NCI-H1092 treated with DMSO at 0.1 percent for 48 hours (cell line): ENCODE data around the gene HOXA6.

Experiments used
- DNase-seq: peaks from one replicate; lab custom pipeline; 2025; lab: John Stamatoyannopoulos, UW

HOXA6 gene

DNA sequence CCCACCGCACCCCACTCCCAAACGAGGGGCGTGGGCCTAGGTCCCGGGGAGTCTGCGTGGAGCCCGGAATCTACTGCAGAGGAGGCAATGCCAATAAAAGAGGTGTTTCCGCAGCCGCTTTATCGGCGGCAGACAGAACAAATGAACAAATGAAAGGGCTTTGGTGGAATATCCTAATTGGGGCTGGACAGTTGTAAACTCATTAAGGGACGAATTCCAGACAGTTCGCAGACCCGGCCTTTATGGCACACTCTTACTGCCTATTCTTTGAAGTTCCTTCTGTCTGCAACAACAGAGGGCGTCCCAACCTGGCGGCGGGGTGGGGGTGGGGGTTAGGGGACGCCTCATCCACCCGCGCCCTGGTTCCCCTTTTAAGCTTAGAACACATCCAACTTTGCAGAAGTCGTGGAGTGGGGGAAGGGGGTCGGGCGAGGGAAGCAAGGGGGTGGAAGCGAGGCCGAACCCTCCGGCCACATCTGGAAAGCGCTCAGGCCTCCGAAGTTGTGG lies 13.7 kb upstream of the HOXA6 start:
- DNase-seq: no peak

DNA sequence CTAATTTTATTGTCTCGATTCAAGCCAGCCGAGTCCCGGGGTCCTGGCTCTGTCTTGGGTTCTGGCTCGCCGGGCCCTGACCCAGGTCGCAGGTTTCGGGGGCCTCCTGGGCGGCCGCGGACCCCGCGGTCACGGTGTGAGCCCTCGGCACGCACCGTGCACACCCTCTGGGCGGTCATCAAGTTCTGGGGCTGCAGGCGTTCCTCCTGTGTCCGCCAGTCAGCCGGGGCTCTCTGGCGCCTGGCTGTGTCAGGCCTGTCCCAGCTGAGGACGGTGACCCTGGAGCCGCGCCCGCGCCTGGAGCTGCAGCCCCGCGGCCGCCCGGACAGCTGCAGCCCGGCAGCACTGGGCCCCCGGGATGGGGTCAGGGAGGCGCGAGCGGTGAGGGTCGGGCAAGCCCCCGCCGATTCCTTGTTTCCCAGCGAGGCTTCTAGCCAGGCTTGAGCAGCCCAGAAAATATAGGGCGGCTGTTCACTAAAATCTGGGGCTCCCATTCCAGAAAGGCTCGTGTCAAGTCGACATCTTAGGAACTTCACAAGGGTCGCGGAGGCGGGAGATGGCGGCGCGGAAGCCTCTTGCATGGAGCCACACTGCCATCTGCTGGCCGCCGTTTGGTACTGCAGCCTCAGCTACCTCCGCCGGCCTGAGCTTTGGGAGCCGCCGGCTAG lies 13.1 kb upstream of the HOXA6 start:
- no peak for DNase-seq

DNA sequence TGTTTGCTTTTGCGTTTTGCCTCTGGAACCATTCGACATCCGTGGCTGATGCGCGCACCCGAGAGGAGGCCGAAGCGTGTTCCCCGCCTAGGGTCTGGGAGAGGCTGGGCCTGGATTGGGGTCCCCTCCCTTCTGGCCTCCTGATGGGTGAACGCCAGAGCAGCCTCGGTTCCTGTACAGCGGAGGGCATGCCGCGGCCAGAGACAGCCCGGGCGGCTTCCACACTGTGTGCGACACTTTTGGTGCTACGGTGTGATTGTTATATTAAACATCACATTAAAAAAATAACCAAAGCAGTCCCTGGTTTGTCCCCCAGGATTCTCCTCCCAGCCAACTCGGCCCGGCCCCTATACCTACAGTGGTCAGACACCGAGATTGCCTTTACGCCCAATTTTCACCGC lies 12.6 kb upstream of the HOXA6 start:
- DNase-seq: no peak

DNA sequence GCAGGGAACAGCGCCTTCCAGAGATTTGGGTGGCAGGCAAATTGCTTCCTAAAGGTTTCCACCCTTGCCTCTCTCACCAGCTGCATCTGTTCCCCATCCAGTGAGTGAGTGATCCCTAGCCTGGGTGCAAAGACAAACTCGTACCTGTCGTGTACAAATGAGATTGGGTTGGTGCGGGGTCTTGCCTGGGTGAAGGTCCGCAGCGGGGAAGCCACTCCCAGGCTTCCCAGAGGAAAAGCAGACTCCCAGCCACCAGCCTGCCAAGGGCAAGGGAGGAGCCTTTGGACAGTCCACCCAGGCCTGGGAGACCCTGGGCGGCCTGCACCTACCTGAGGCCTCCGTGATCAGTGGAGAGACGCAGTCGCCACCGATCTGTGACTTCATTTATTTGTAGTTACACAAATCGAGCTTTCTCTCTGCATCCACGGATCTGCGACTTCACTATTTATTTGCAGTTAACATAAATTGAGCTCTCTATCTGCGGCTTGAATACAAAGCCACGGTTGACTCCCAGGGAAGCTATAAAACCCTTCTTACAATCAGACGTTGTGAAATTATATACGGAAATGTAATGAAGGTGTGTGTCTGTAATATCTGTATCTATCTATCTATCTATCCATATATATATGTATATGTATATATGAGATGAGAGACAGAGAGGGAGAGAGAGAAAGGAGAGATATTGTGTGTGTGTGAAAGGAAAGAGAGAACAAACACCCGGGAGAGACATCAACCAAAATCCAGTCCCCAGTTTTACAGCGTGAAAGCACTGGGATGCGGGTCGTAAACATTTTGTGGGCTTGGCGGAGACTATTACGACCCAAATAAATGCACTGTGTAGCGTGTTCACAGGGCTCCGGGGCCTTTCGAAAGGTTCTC lies 11.9 kb upstream of the HOXA6 start:
- no peak for DNase-seq

DNA sequence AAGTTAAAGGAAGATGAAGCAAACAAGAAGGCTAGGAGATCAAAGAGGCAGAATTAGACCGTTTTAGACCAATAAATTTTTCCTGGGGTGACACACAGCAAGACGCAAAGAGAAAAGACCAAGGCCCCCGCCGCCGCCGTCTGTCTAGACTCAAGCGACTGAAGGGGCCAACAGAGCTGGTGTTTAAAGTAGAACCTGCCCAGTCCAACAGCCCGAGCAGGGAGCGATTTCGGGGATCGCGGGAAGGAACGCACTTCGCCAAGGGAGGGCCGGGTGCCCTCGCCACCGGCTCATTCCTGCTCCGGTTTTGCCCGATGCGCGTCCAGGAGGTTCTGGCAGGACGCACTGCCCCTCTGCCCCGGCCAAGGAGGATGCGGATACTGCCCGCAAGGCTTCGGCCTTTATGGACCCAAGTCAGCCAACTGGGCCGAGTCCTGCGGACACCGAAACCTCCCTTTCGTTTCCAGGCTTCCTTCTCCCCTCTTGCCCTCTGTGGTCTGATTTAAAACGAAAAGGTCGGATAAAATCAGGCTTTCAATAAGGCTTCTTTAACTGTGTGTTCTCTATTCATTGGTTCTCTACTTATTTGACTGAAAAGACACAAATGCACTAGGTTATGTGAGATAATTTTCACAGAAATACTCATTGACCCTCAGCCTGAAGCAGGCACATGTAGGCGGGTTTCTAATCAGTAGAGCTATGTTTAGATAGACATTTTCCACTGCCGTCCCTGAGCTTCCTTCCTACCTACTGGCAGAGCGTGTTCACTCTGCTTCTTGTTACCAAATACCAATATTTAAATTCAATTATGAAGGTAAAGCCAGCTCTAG lies 11.1 kb upstream of the HOXA6 start:
- no peak for DNase-seq

DNA sequence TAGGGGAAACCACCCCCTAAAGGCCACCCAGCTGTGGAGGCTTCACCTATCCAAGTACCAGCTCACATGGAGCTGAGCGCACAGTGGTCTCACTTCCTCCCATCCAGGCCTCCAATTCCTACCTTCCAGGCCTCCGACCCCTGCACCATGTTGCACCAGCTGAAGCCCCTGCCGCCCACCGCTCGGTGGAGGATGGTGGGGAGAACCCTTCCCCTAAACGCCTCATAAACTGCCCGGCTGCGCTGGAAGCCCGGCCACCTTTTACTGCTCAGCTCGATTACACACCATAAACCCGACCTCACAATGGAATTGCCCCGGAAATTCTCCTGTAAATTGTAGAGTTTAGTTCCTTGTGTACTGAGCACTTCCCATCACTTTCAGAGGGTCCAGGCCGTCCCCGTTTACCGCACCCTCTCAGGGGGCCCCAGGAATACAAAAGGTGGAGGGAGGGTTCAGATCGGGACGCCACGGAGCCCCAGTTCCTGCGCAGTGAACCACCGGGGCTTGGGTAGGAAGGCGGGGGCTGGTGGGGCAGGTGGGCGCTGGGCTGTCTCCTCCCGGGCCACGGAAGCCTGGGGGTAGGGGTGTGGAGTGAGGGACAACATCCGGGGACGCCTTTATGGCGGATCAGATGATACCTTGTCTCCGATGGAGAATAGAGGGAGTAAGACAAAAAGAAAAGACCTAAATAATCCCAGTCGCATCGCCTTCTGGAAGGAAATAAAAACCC lies 10.3 kb upstream of the HOXA6 start:
- DNase-seq: no peak

DNA sequence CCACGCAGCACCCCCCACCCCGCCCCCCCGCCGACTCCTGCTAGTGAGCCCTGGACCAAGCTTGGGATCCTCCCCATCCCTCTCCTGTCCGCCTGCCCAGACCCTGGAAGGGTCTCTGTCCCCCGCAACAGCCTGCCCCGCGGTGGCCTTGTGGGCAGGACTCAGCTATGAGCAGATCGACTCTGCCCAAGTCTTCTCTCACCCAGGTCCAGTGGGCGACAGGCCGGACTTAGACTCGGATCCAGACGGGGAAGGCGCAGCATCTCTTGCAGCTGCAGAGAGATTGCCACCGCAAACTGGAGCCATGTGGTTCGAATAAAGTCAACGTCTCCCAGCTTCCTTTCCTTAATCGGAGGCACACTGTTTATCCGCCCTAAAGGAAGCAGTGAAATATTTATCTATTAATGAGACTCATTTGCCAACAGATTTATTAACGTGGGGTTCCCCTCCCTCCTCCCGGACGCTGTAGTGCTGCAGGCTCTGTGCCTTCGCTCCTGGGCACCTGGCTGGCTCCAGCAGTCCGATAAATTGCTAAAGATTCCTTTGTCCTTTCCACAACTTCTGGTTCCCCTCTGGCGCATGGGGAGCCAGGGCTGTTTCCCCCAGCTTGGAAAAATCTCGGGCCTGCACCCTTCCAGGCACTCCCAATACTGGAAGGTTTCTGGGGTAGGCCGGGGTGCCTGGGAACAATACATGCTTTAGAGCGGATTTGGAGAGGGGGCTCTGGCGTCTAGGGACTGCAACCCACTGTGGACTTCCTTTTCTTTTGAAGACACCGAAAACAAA lies 9.5 kb upstream of the HOXA6 start:
- DNase-seq: no peak

DNA sequence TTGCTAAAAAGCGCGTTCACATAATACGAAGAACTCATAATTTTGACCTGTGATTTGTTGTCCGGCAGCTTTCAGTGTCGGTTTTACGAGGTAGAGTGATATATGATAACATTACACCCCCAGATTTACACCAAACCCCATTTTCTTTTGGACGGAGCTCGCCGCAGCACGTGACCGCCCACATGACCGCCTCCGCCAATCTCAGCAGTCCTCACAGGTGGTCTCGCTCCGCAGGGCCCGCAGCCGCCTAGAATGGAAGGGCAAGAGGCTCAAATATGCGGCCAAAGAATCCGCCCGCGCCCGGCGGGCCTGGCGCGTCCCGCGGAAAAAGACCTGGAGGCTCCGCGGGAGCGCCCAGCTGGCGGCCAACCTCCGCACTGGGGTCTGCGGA lies 8.9 kb upstream of the HOXA6 start, which contains the start of gene HOXA7:
Gene HOXA7, minus strand, starts transcription at position 168 of the 391 bp plus-strand sequence. Its CDS starts 130 bp downstream, at position 38.
- DNase-seq: no peak

DNA sequence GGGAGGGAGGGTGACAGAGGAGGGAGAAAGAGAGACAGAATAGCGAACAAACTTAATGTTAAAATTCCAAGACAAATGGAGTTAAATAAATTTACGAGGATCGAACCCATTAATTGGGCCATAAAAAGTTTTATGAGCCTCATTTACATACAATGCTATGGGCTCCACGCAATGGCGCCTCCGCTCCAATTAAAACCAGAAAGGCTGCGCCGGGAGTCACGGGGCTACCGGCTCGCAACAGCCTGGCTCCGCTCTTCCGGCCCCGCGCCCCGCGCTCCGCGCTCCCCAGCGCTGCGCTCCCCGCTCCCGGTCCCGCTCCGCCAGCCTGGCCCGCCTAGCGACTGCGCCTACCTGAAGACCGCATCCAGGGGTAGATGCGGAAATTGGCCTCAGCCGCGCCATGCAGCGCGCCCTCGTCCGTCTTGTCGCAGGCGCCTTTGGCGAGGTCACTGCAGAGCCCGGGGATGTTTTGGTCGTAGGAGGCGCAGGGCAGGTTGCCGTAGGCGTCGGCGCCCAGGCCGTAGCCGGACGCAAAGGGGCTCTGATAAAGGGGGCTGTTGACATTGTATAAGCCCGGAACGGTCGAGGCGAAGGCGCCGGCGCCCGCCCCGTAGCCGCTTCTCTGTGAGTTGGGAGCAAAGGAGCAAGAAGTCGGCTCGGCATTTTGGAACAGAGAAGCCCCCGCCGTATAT lies 8.4 kb upstream of the HOXA6 start:
- no peak for DNase-seq

DNA sequence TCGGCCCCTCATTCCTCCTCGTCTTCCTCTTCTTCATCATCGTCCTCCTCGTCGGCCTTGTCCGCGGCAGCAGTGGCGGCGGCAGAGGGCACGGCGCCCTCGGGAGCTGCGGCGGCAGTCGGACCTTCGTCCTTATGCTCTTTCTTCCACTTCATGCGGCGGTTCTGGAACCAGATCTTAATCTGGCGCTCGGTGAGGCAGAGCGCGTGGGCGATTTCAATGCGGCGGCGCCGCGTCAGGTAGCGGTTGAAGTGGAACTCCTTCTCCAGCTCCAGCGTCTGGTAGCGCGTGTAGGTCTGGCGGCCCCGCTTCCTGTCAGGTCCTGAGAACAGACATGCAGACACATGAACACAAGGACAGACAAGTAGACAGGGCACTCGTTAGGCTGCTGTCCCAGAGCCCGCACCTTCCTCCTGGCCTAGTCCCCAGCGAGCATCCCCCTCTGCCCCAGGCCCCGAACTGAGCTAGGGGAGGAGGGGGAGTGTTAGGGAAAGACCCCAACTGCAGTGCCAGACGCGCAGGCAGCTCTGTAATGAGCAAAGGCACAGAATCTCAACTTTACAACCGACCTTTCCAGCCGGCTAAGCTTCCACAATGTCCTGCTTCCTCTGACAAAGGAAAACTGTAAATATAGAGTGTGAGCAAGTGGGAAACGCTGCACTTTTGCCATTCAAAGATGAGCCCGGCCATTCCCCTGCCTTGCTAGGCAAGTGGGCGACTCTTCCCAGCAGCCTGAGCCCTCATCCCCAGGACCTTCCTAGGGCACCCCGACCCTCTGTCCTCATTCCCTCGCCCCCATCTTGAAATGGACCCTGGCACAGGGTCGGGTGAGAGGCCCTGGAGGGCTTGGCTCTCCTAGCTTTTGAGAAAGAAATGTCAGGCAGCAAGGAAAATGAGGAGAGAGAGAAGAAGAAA lies 7.6 kb upstream of the HOXA6 start:
- DNase-seq: no peak

DNA sequence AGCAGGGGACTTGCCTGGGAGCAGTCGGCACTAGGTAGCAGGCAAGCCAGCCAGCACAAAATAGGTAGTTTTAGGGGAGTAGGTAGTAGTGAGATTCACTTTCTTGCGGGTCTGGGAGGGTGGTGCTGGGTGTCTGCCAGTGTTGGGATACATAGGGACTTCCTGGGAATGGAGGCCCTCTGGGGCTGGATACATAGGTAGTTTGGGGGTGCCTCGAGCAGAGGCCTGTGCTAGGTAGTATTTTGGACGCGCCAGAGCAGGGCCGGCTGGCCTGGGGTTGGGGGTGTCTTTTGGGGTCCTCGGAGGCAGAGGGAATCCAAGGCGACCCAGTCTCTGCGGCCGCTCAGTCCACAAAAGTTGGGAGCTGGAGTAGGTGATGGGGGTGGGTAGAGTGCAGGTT lies 6.8 kb upstream of the HOXA6 start:
- DNase-seq: no peak

DNA sequence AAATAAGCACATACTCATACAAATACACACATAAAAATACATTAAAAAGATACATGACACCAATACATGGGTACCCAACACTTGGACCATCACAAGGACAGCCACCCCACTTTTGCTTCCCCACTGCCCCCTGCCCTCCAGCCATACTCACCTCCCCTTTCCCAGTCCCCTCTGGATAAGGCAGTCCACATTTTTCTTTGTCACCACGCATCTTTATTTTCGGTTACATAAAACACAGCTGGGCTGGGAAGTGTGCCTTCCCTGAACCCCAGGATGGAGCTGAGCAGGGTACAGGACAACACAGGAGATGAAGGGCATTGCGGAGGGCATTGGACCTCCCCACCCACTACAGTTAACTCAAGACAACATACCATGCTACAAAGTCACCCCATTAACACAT lies 6.0 kb upstream of the HOXA6 start:
- no peak for DNase-seq

DNA sequence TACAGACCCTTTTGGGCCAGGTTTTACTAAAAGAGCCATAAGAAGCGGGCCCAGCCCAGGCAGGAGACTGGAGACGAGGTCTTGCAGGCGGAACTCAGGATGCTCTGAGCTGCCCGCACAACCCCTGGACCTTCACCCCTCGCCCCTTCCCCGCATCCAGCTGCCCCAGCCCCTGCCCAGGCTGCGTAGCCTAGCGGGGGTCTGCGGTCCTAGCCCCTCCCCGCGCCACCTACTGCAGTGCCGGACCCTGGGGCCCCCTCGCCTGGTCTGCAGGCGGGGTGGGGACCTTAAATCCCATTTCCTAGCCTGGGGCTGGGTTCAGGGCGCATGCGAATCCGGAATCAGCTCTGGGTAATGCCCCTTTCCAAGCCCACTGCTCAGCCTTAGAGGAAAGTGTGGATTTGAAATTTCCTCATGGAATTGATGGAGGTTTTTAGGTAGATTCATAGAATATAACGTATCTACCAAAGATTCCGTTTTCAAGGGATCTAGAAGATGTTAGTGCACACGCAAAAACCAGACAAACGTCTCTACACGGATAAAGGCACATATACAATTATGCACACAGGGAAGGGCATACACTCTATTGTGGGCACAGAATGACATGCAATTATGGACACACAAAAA lies 5.4 kb upstream of the HOXA6 start:
- DNase-seq: no peak

DNA sequence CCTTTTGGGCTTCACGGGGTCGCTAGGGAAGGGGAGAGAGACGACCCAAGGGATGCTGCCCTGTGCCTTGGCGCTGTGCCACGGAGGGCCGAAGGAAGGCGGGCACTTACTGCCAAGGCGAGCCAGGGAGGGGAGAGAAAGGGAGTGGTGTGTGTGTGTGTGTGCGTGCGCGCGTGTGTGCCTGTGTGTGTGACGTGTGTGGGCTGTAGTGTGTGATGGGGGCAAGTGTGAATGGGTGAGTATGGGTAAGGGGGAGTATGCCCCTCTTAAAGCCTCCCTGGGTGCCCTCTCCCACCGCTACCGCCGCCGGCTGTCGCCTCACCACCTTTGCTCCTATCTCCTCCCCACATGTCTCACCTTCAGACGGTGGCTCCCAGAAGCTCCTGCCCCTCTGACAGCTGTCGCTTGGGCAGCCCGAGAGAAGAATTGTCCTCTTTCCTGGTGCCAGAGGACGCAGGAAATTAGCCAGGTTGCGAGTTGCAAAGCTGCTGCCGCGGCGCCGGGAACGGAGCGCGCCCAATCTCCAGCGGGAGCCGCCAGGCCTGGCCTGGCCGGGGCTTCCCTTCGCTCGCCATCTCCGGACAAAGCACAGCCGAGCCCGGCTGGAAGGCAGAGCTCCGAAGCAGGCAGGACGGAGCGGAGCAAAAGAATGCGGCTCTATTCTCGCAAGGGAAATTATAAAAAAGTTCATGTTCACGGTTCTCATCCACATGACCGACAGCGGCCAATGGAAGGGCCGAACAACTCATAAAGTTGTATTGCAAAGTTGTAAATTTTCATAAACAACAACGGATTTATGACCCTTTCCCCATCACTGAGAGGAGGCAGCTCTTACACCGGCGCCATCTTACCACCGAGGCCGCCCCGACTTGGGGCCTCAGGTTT lies 4.6 kb upstream of the HOXA6 start, which contains the start of gene HOXA3:
Gene HOXA3, minus strand, starts transcription at position 653 of the 885 bp plus-strand sequence. CDS start 41,943 bp downstream, outside the sequence.
- DNase-seq: no peak

DNA sequence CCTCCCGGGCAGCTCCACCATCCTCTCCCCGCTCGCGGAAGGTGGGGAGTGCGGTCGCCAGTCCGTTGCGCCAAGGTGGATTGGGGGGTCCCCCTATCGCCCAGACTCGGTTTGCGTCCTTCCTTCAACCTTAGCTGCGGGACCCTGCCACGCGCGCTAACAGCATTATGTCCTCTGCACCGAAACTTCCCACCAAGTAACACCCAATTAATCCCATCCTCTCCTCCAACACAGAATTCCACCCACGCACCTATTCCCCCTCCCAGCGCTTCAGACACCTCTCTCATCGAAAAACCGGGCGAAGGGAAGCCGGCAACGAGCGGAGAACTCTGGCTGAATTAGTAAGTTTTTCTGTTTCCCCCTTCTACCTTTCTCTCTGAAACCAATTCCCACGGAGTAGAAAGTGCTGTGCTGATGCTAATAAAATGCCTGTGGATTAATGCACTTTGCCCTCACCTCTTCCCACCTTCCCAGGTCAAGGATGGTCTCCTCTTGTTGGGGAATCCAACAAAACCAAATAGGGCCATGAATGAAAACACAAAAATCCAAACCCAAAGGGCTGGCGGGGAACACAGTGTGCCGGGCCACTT lies 3.9 kb upstream of the HOXA6 start:
- DNase-seq: no peak

DNA sequence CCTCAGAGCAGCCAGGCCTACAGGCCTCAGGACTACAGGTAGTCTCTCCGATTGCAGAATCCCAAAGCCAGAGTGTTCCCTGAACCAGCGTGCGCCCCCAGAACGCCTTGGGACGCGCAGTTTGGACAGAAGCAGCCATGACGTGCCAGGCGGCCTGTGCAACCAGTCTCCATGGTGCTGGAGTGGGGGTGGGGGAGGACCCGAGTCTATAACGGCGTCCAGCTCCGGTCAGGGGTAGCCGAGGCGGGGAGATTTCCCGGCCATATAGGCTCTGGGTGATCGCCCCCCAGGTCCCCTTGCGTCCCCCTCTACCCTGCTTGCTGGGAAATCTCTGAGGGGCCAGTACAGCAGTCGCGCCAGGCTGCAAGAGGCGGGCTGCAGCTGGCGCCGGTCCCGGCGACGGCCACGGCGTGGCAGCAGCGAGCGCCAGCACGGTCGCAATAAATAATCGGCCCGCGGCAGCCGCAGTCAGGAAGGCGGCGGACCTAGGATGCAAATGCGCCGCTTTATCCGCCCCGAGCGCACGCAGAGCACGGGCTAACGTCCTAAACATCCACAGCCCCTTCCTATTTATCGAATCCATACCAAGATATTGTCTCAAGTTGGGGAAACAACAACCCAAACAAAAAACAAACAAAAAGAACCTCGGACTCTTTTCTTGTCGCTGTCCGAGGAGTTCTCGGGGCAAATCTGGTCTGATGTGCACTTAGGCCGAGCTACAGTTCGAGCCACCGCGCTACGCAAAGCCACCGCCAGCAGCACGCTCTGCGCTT lies 3.2 kb upstream of the HOXA6 start:
- no peak for DNase-seq
